HEK293 (cell line): Measurements from ENCODE around the gene EDC3.

Experiments used
- CTCF ChIP-seq: fragments of 450-650 bp; formaldehyde crosslinking; IDR thresholded peaks from 2 replicates; pipeline ENCODE4 v1.5.1; 2016; ENCODE audit warnings: missing biosample characterization, missing genetic modification characterization
- HOXA7 ChIP-seq: sonication (generic); formaldehyde crosslinking; IDR thresholded peaks from 2 replicates; pipeline ENCODE4 v1.8.1; 2022; ENCODE audit warnings: missing genetic modification reagents, borderline replicate concordance
- KLF8 ChIP-seq: fragments of 450-650 bp; formaldehyde crosslinking; IDR thresholded peaks from 2 replicates; pipeline ENCODE4 v1.5.1; 2016; ENCODE audit warnings: missing biosample characterization, missing genetic modification characterization
- PRDM10 ChIP-seq: fragments of 450-650 bp; formaldehyde crosslinking; IDR thresholded peaks from 2 replicates; pipeline ENCODE4 v1.5.1; 2016; ENCODE audit warnings: missing biosample characterization, missing genetic modification characterization
- SETDB1 ChIP-seq: IDR thresholded peaks from one replicate; pipeline ENCODE4 v1.6.1; 2017; ENCODE audit warnings: mild to moderate bottlenecking, low read length, moderate library complexity, mixed read lengths; ENCODE audit not compliant: insufficient read length
- TCF7L2 ChIP-seq: IDR thresholded peaks from 2 replicates; pipeline ENCODE4 v1.6.1; 2011; ENCODE audit warnings: low read depth, mild to moderate bottlenecking, inconsistent platforms, low read length, moderate library complexity, borderline replicate concordance
- ZBTB7A ChIP-seq: fragments of 450-650 bp; formaldehyde crosslinking; IDR thresholded peaks from 2 replicates; pipeline ENCODE4 v1.5.1; 2016; ENCODE audit warnings: low read depth, missing biosample characterization, missing genetic modification characterization
- ZEB2 ChIP-seq: fragments of 450-650 bp; formaldehyde crosslinking; IDR thresholded peaks from 2 replicates; pipeline ENCODE4 v1.5.1; 2016; ENCODE audit warnings: missing biosample characterization, missing genetic modification characterization
- ZNF423 ChIP-seq: fragments of 450-650 bp; formaldehyde crosslinking; IDR thresholded peaks from 2 replicates; pipeline ENCODE4 v1.5.1; 2016; ENCODE audit warnings: missing biosample characterization, missing genetic modification characterization
- ZNF558 ChIP-seq: fragments of 450-650 bp; formaldehyde crosslinking; IDR thresholded peaks from 2 replicates; pipeline ENCODE4 v1.5.1; 2016; ENCODE audit warnings: missing biosample characterization, missing genetic modification characterization

- TF ChIP-seq ZBTB7A (tag by site-specific recombination) (no peak), CTCF (tag by site-specific recombination) (no peak), TCF7L2 (no peak), ZEB2 (tag by site-specific recombination) (no peak), SETDB1 (no peak), HOXA7 (CRISPR knock-in tag) (no peak), ZNF558 (no peak), ZNF423 (tag by site-specific recombination) (no peak), KLF8 (tag by site-specific recombination) (no peak), PRDM10 (tag by site-specific recombination) (no peak)
These were observed 67.6 kb downstream of the EDC3 start for GRCh38 chr15:74628199-74628598.
